HepG2 (cell line): ENCODE measurements around the gene SLC6A8. TPM values are rescaled to one million over a fixed set of nuclear protein-coding genes. Genes with fewer than 3 reads are reported as not detected.

Experiments used
- ATF7-NPFF ChIP-seq: sonication (generic); formaldehyde crosslinking; IDR thresholded peaks from 2 replicates; pipeline ENCODE4 v1.8.1; 2023; ENCODE audit warnings: mild to moderate bottlenecking, low read depth, missing genetic modification reagents, moderate library complexity
- CENPX ChIP-seq: sonication (generic); formaldehyde crosslinking; IDR thresholded peaks from 2 replicates; pipeline ENCODE4 v1.9.0; 2021; ENCODE audit warnings: mild to moderate bottlenecking, missing genetic modification reagents, moderate library complexity
- CREM ChIP-seq, 2 experiments: sonication (generic) in 1 of 2; formaldehyde crosslinking in 1 of 2; IDR thresholded peaks; 2 replicates each; pipeline versions ENCODE4 v1.4.0 to v1.6.1; 2016 to 2020; ENCODE audit warnings: antibody characterized with exemption in 1 of 2, mild to moderate bottlenecking in 1 of 2, missing genetic modification reagents in 1 of 2
- DMAP1 ChIP-seq: IDR thresholded peaks from 2 replicates; pipeline ENCODE4 v1.6.1; 2016
- ELF1 ChIP-seq: sonication (generic); formaldehyde crosslinking; IDR thresholded peaks from 2 replicates; pipeline ENCODE4 v1.4.0; 2020; ENCODE audit warnings: missing genetic modification reagents
- HMGA1 ChIP-seq: sonication (generic); formaldehyde crosslinking; conservative IDR thresholded peaks from 2 replicates; pipeline ENCODE4 v1.4.0; 2020; ENCODE audit warnings: missing genetic modification reagents
- NBN ChIP-seq: fragments of 450-650 bp; conservative IDR thresholded peaks from 2 replicates; pipeline ENCODE4 v1.6.1; 2017
- RBM22 ChIP-seq: fragments of 200-400 bp; formaldehyde crosslinking; optimal IDR thresholded peaks from 2 replicates; pipeline ENCODE3; 2017; ENCODE audit warnings: mild to moderate bottlenecking, low read length, moderate library complexity
- SMAD9 ChIP-seq: sonication (generic); formaldehyde crosslinking; IDR thresholded peaks from 2 replicates; pipeline ENCODE4 v1.5.1; 2020; ENCODE audit warnings: mild to moderate bottlenecking, missing genetic modification reagents
- ZNF337 ChIP-seq: sonication (generic); formaldehyde crosslinking; IDR thresholded peaks from 2 replicates; pipeline ENCODE4 v1.5.1; 2020; ENCODE audit warnings: missing genetic modification reagents, low read depth, mild to moderate bottlenecking, borderline replicate concordance
- ZNF496 ChIP-seq: sonication (generic); formaldehyde crosslinking; IDR thresholded peaks from 2 replicates; pipeline ENCODE4 v1.8.1; 2023; ENCODE audit warnings: mild to moderate bottlenecking, moderate library complexity, missing genetic modification reagents; ENCODE audit not compliant: insufficient replicate concordance
- ZNF510 ChIP-seq: sonication (generic); formaldehyde crosslinking; IDR thresholded peaks from 2 replicates; pipeline ENCODE4 v1.4.0; 2020; ENCODE audit warnings: low read depth, mild to moderate bottlenecking, missing genetic modification reagents
- ZNF577 ChIP-seq: sonication (generic); formaldehyde crosslinking; IDR thresholded peaks from 2 replicates; pipeline ENCODE4 v1.4.0; 2020; ENCODE audit warnings: mild to moderate bottlenecking, low read depth, missing genetic modification reagents, borderline replicate concordance
- polyA plus RNA-seq, 8 experiments: library from polyadenylated mRNA; depleted of rRNA in 3 of 8; stranded (reverse) in 7 of 8; unstranded in 1 of 8; fragments of >200 nt; fragmentation: Illumina TruSeq in 4 of 8; extraction: Trizol in 4 of 8; gene quantifications; 2 replicates each; pipeline versions ENCODE4 v1.2.1 to v1.2.3, GENCODE V29; 2011 to 2016; ENCODE audit warnings: low read depth in 4 of 8, missing spikeins in 1 of 8, mixed read lengths in 1 of 8; ENCODE audit not compliant: insufficient read depth in 1 of 8
- total RNA-seq, 5 experiments: library from RNA; depleted of rRNA; stranded (reverse); fragments of >200 nt; fragmentation: Illumina TruSeq; extraction: Trizol; gene quantifications; 2 replicates each; pipeline ENCODE4 v1.2.3, GENCODE V29; 2016; ENCODE audit warnings: low read depth in 1 of 5
- TF ChIP-seq, protein P1 (sequence below): sonication (generic); formaldehyde crosslinking; IDR thresholded peaks from 2 replicates; pipeline ENCODE4 v1.9.0; 2022; ENCODE audit warnings: low read depth, missing genetic modification reagents
- TF ChIP-seq, protein P2 (sequence below): IDR thresholded peaks from 2 replicates; pipeline ENCODE4 v1.6.1; 2016; ENCODE audit warnings: mild to moderate bottlenecking, missing biosample characterization, missing genetic modification reagents
- TF ChIP-seq, protein P3 (sequence below): sonication (generic); formaldehyde crosslinking; IDR thresholded peaks from 2 replicates; pipeline ENCODE4 v1.8.1; 2023; ENCODE audit warnings: mild to moderate bottlenecking, missing genetic modification reagents, borderline replicate concordance
- TF ChIP-seq, protein P4 (sequence below): sonication (generic); formaldehyde crosslinking; IDR thresholded peaks from 2 replicates; pipeline ENCODE4 v1.4.0; 2020; ENCODE audit warnings: low read depth, mild to moderate bottlenecking, missing genetic modification reagents
- TF ChIP-seq, protein P5 (sequence below): IDR thresholded peaks from 2 replicates; pipeline ENCODE4 v1.6.1; 2016
- TF ChIP-seq, protein P6 (sequence below): sonication (generic); formaldehyde crosslinking; IDR thresholded peaks from 2 replicates; pipeline ENCODE4 v1.4.0; 2020; ENCODE audit warnings: missing genetic modification reagents

SLC6A8 gene
- total and polyA plus RNA-seq, 2 of the 13 experiments (the other 11 are each of a cell fraction or from before 2014, with no cell fraction given) = 13.9 to 176 TPM

DNA sequence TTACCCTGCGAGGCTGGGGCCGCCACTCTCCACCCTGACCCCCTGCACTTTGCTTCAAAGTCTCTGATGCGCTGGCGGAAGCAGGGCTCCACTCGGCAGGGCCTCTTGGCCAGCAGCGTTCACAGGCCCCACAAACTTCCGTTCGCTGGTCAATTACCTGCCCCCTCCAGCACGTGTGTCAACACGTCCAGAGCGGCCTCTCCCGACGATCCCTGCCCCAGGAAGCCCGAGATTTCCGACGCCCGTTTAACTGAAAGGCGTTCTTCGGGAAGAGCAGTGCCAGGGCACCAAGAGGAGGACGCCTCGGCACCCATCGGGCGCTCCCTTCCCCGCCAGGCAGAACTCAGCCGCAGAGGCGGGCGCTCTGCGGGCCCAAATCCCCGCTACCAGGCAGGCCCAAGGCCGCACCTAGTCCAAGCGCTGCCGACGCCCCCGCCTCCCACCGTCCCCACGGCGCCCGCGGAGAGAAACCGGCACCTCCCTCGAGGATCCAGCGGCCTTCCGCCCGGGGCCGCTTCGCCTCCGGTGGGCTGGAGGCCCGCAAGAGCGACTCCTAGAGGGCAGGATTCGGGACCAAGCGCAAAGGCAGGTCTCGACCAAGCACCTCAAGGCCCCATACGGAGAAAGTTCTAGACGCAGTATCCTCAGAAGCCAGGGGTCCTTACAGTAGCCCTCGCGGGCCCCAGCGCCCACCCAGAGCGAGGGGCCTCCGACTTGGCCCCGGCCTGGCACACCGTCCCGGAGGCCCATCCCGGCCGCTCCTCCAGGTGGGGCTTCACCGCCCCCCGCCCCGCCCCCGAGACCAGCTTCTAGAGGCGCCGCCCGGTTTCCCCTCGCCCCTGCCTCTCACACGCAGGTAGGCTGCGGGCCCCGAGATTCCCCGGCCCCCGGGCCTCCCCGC, 35.9 kb downstream of the SLC6A8 start (continued):
- TF ChIP-seq ZNF496 (no peak), ELF1 (CRISPR knock-in tag) (peak; percentile 19; the same call in 1 of the 2 replicates), SMAD9 (CRISPR knock-in tag) (no peak), RBM22 (no peak), NBN (no peak), CREM (IDR thresholded peaks at IDR 0.05) (no peak), CREM (CRISPR knock-in tag; IDR thresholded peaks at IDR 0.05) (no peak), CENPX (CRISPR knock-in tag) (no peak), HMGA1 (no peak), ATF7-NPFF (CRISPR knock-in tag) (no peak), ZNF577 (CRISPR knock-in tag) (no peak), ZNF337 (CRISPR knock-in tag) (no peak; the same call in 1 of the 2 replicates), DMAP1 (CRISPR knock-in tag) (peak; percentile 31; the same call in 1 of the 2 replicates), ZNF510 (CRISPR knock-in tag) (no peak)
- TF ChIP-seq, protein P1, sequence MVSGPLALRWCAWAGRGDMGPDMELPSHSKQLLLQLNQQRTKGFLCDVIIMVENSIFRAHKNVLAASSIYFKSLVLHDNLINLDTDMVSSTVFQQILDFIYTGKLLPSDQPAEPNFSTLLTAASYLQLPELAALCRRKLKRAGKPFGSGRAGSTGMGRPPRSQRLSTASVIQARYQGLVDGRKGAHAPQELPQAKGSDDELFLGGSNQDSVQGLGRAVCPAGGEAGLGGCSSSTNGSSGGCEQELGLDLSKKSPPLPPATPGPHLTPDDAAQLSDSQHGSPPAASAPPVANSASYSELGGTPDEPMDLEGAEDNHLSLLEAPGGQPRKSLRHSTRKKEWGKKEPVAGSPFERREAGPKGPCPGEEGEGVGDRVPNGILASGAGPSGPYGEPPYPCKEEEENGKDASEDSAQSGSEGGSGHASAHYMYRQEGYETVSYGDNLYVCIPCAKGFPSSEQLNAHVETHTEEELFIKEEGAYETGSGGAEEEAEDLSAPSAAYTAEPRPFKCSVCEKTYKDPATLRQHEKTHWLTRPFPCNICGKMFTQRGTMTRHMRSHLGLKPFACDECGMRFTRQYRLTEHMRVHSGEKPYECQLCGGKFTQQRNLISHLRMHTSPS (CRISPR knock-in tag) = no peak
- TF ChIP-seq, protein P2, sequence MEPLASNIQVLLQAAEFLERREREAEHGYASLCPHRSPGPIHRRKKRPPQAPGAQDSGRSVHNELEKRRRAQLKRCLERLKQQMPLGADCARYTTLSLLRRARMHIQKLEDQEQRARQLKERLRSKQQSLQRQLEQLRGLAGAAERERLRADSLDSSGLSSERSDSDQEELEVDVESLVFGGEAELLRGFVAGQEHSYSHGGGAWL (CRISPR knock-in tag) = 0 out of 2 replicates have a peak, but pooled peaks have one; percentile 25
- TF ChIP-seq, protein P3, sequence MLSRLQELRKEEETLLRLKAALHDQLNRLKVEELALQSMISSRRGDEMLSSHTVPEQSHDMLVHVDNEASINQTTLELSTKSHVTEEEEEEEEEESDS (CRISPR knock-in tag) = no peak
- TF ChIP-seq, protein P4, sequence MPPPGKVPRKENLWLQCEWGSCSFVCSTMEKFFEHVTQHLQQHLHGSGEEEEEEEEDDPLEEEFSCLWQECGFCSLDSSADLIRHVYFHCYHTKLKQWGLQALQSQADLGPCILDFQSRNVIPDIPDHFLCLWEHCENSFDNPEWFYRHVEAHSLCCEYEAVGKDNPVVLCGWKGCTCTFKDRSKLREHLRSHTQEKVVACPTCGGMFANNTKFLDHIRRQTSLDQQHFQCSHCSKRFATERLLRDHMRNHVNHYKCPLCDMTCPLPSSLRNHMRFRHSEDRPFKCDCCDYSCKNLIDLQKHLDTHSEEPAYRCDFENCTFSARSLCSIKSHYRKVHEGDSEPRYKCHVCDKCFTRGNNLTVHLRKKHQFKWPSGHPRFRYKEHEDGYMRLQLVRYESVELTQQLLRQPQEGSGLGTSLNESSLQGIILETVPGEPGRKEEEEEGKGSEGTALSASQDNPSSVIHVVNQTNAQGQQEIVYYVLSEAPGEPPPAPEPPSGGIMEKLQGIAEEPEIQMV (CRISPR knock-in tag) = no peak
- TF ChIP-seq, protein P5, sequence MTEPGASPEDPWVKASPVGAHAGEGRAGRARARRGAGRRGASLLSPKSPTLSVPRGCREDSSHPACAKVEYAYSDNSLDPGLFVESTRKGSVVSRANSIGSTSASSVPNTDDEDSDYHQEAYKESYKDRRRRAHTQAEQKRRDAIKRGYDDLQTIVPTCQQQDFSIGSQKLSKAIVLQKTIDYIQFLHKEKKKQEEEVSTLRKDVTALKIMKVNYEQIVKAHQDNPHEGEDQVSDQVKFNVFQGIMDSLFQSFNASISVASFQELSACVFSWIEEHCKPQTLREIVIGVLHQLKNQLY (CRISPR knock-in tag) = no peak
- TF ChIP-seq, protein P6, sequence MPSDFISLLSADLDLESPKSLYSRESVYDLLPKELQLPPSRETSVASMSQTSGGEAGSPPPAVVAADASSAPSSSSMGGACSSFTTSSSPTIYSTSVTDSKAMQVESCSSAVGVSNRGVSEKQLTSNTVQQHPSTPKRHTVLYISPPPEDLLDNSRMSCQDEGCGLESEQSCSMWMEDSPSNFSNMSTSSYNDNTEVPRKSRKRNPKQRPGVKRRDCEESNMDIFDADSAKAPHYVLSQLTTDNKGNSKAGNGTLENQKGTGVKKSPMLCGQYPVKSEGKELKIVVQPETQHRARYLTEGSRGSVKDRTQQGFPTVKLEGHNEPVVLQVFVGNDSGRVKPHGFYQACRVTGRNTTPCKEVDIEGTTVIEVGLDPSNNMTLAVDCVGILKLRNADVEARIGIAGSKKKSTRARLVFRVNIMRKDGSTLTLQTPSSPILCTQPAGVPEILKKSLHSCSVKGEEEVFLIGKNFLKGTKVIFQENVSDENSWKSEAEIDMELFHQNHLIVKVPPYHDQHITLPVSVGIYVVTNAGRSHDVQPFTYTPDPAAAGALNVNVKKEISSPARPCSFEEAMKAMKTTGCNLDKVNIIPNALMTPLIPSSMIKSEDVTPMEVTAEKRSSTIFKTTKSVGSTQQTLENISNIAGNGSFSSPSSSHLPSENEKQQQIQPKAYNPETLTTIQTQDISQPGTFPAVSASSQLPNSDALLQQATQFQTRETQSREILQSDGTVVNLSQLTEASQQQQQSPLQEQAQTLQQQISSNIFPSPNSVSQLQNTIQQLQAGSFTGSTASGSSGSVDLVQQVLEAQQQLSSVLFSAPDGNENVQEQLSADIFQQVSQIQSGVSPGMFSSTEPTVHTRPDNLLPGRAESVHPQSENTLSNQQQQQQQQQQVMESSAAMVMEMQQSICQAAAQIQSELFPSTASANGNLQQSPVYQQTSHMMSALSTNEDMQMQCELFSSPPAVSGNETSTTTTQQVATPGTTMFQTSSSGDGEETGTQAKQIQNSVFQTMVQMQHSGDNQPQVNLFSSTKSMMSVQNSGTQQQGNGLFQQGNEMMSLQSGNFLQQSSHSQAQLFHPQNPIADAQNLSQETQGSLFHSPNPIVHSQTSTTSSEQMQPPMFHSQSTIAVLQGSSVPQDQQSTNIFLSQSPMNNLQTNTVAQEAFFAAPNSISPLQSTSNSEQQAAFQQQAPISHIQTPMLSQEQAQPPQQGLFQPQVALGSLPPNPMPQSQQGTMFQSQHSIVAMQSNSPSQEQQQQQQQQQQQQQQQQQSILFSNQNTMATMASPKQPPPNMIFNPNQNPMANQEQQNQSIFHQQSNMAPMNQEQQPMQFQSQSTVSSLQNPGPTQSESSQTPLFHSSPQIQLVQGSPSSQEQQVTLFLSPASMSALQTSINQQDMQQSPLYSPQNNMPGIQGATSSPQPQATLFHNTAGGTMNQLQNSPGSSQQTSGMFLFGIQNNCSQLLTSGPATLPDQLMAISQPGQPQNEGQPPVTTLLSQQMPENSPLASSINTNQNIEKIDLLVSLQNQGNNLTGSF = no peak
